SJSA1 (cell line): ENCODE data around the gene TXN2. TPM values are rescaled to one million over a fixed set of nuclear protein-coding genes. Genes with fewer than 3 reads are reported as not detected.
"Not testable (repeated sequence)": the region's sequence is repeated elsewhere in the genome, so short reads cannot be mapped to it uniquely, and the experiment has no call there.

Experiments used
- DNase-seq, 2 experiments: peaks; one replicate each; pipeline ENCODE4 v3.0.0-alpha.2; 2015 to 2020; ENCODE audit warnings: low spot score in 2 of 2, low read depth in 1 of 2
- H3K27ac ChIP-seq: fragments of 250-450 bp; sonication (Bioruptor Pico); 2 replicates; pipeline ENCODE4 v1.5.1; 2020; ENCODE audit warnings: mild to moderate bottlenecking, moderate library complexity
- H3K27me3 ChIP-seq: fragments of 250-450 bp; sonication (Bioruptor Pico); replicated peaks from 2 replicates; pipeline ENCODE4 v1.5.1; 2020; ENCODE audit warnings: mild to moderate bottlenecking, moderate library complexity
- H3K36me3 ChIP-seq: fragments of 250-450 bp; sonication (Bioruptor Pico); 2 replicates; pipeline ENCODE4 v1.5.1; 2020; ENCODE audit warnings: mild to moderate bottlenecking
- H3K4me1 ChIP-seq: fragments of 250-450 bp; sonication (Bioruptor Pico); replicated peaks from 2 replicates; pipeline ENCODE4 v1.6.1; 2021; ENCODE audit warnings: mild to moderate bottlenecking
- H3K4me3 ChIP-seq: fragments of 250-450 bp; sonication (Bioruptor Pico); 2 replicates; pipeline ENCODE4 v1.5.1; 2020; ENCODE audit warnings: mild to moderate bottlenecking
- H3K9me3 ChIP-seq: fragments of 250-450 bp; sonication (Bioruptor Pico); replicated peaks from 2 replicates; pipeline ENCODE4 v1.5.1; 2020; ENCODE audit warnings: mild to moderate bottlenecking
- total RNA-seq: library from RNA; depleted of rRNA; stranded (reverse); fragments of >200 nt; shearing (Covaris generic); gene quantifications from 2 replicates; pipeline ENCODE4 v1.2.3, GENCODE V29; 2014; rRNA removed

TXN2 gene
- total RNA-seq = 18.8 and 27.4 TPM in 2 replicates

- DNase-seq = peak; percentile 97 to 98
Observed at GRCh38 chr22:36481393-36482168, at the start of gene TXN2. Gene TXN2, minus strand, starts transcription at chr22:36481640. Its CDS starts 803 bp downstream, at chr22:36480837.

GRCh38 chr22:36528795-36529751 is 47.6 kb upstream of the TXN2 start, which contains the start of gene EIF3D:
Gene EIF3D, minus strand, starts transcription at chr22:36529166. Its CDS starts 3,045 bp downstream, at chr22:36526121.
- H3K27me3 ChIP-seq = no peaks in the 10 kb centered on the region
- peak within 1 kb of the TSS; percentile 84 for H3K4me3 ChIP-seq
- H3K36me3 ChIP-seq = peaks cover 39% of the 10 kb centered on the region
- no peaks in the 10 kb centered on the region for H3K9me3 ChIP-seq
- H3K27ac ChIP-seq = peak within 1 kb of the TSS; percentile 77
- DNase-seq = peak; percentile 99
- H3K4me1 ChIP-seq = peaks cover 12% of the 10 kb centered on the region; the same call in 1 of the 2 replicates

More at GRCh38 chr22:36481393-36482168, at the start of gene TXN2:
- Histone ChIP-seq H3K9me3 (no peaks in the 10 kb centered on the region), H3K27ac (peak within 1 kb of the TSS; percentile 100), H3K4me1 (peaks cover 16% of the 10 kb centered on the region), H3K4me3 (peak within 1 kb of the TSS; percentile 80), H3K36me3 (peaks cover 36% of the 10 kb centered on the region), H3K27me3 (no peaks in the 10 kb centered on the region)

GRCh38 chr22:36528341-36528740 is 46.9 kb upstream of the TXN2 start:
- Histone ChIP-seq H3K27ac (peak overlapping the region; percentile 77), H3K9me3 (no peaks in the 10 kb centered on the region), H3K4me3 (peak overlapping the region; percentile 84), H3K27me3 (no peaks in the 10 kb centered on the region), H3K4me1 (peaks cover 12% of the 10 kb centered on the region; the same call in 1 of the 2 replicates), H3K36me3 (peaks cover 47% of the 10 kb centered on the region)
- no peak for DNase-seq

GRCh38 chr22:36522662-36523061 is 41.2 kb upstream of the TXN2 start:
- H3K36me3 ChIP-seq = peaks cover 99% of the 10 kb centered on the region
- no peak overlapping the region for H3K4me3 ChIP-seq
- H3K4me1 ChIP-seq = peaks cover 3% of the 10 kb centered on the region; the same call in 1 of the 2 replicates
- no peaks in the 10 kb centered on the region for H3K27me3 ChIP-seq
- no peak overlapping the region for H3K27ac ChIP-seq
- no peak for DNase-seq
- no peaks in the 10 kb centered on the region for H3K9me3 ChIP-seq

- H3K27ac ChIP-seq = no peak overlapping the region
- no peaks in the 10 kb centered on the region for H3K27me3 ChIP-seq
- peaks cover 100% of the 10 kb centered on the region for H3K36me3 ChIP-seq
- DNase-seq = no peak
- H3K9me3 ChIP-seq = no peaks in the 10 kb centered on the region
- no peak overlapping the region for H3K4me3 ChIP-seq
- no peaks in the 10 kb centered on the region for H3K4me1 ChIP-seq
Observed at GRCh38 chr22:36520423-36520822, 39.0 kb upstream of the TXN2 start.

- H3K4me1 ChIP-seq, H3K27me3 ChIP-seq, H3K27ac ChIP-seq, H3K4me3 ChIP-seq, H3K9me3 ChIP-seq, DNase-seq: not testable (repeated sequence)
- peaks cover 100% of the 10 kb centered on the region for H3K36me3 ChIP-seq
Observed at GRCh38 chr22:36519906-36520305, 38.5 kb upstream of the TXN2 start.

- H3K4me1 ChIP-seq = no peaks in the 10 kb centered on the region
- peaks cover 98% of the 10 kb centered on the region for H3K36me3 ChIP-seq
- no peaks in the 10 kb centered on the region for H3K9me3 ChIP-seq
- no peak overlapping the region for H3K27ac ChIP-seq
- no peaks in the 10 kb centered on the region for H3K27me3 ChIP-seq
- DNase-seq = no peak
- no peak overlapping the region for H3K4me3 ChIP-seq
Observed at GRCh38 chr22:36514766-36515165, 33.3 kb upstream of the TXN2 start.

- no peak for DNase-seq
- H3K4me1 ChIP-seq = no peaks in the 10 kb centered on the region
- no peaks in the 10 kb centered on the region for H3K27me3 ChIP-seq
- no peak overlapping the region for H3K27ac ChIP-seq
- H3K36me3 ChIP-seq = peaks cover 83% of the 10 kb centered on the region
- no peak overlapping the region for H3K4me3 ChIP-seq
- H3K9me3 ChIP-seq = no peaks in the 10 kb centered on the region
Observed at GRCh38 chr22:36512991-36513390, 31.6 kb upstream of the TXN2 start.

GRCh38 chr22:36512333-36512732 is 30.9 kb upstream of the TXN2 start:
- Histone ChIP-seq H3K4me3 (no peak overlapping the region), H3K4me1 (peaks cover 1% of the 10 kb centered on the region), H3K27me3 (no peaks in the 10 kb centered on the region), H3K9me3 (no peaks in the 10 kb centered on the region), H3K36me3 (peaks cover 76% of the 10 kb centered on the region), H3K27ac (no peak overlapping the region)
- no peak for DNase-seq

GRCh38 chr22:36510966-36511881 is 29.8 kb upstream of the TXN2 start:
- peaks cover 65% of the 10 kb centered on the region for H3K36me3 ChIP-seq
- H3K4me3 ChIP-seq = no peak overlapping the region
- H3K27ac ChIP-seq = no peak overlapping the region
- peaks cover 12% of the 10 kb centered on the region for H3K4me1 ChIP-seq
- H3K27me3 ChIP-seq = no peaks in the 10 kb centered on the region
- DNase-seq = peak in 1 of 2 experiments; percentile 46
- H3K9me3 ChIP-seq = peaks cover 6% of the 10 kb centered on the region

- H3K36me3 ChIP-seq = peaks cover 57% of the 10 kb centered on the region
Observed at GRCh38 chr22:36510384-36510783, 28.9 kb upstream of the TXN2 start.

GRCh38 chr22:36507518-36508010 is 26.1 kb upstream of the TXN2 start:
- no peak for DNase-seq
- H3K27ac ChIP-seq = no peak overlapping the region
- H3K27me3 ChIP-seq = no peaks in the 10 kb centered on the region
- H3K4me1 ChIP-seq = peaks cover 15% of the 10 kb centered on the region
- peaks cover 29% of the 10 kb centered on the region for H3K36me3 ChIP-seq
- peaks cover 9% of the 10 kb centered on the region for H3K9me3 ChIP-seq
- no peak overlapping the region for H3K4me3 ChIP-seq

More at GRCh38 chr22:36510384-36510783, 28.9 kb upstream of the TXN2 start:
- DNase-seq = no peak
- Histone ChIP-seq H3K4me3 (no peak overlapping the region), H3K27me3 (no peaks in the 10 kb centered on the region), H3K27ac (no peak overlapping the region), H3K4me1 (peaks cover 15% of the 10 kb centered on the region), H3K9me3 (peaks cover 9% of the 10 kb centered on the region)
